Epithelial cell of esophagus (primary cell): ENCODE measurements around the gene SDHAF1.
A peak's percentile ranks its signal among the peaks of the same experiment; 100 is the strongest.

Source experiments
- DNase-seq: peaks from one replicate; pipeline ENCODE4 v3.0.0; 2010; ENCODE audit warnings: low read depth
- H3K4me3 ChIP-seq: 2 replicates; pipeline ENCODE4 v1.5.1; 2011; ENCODE audit warnings: mild to moderate bottlenecking, low read length, control low read depth
- CTCF ChIP-seq: IDR thresholded peaks from 2 replicates; pipeline ENCODE4 v1.5.1; 2011; ENCODE audit warnings: low read depth, mild to moderate bottlenecking, low read length, control low read depth, inconsistent platforms; ENCODE audit not compliant: insufficient read depth; ENCODE audit errors: missing control alignments

SDHAF1 gene

GRCh38 chr19:35993923-35994598 lies 927 bp upstream of the SDHAF1 start:
- peak overlapping the region; percentile 60 for H3K4me3 ChIP-seq
- no peak for TF ChIP-seq CTCF
- DNase-seq: no peak

DNA sequence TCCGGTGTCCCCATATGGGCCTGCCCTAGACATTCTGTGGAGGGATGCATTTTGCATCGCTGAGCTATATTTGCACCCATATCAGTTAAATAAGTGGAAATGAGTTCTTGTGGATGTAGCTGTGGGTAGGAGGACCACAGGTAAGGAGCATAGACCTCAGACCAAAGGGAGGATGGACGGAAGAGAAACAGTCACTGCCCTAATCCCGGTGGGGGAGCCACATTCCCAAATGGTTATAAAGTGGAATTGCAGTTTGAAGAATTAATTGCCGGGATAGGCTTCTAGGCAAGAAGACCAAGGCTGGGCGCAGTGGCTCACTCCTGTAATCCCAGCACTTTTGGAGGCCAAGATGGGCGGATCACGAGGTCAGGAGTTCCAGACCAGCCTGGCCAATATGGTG lies 1.8 kb downstream of the SDHAF1 start:
- no peak overlapping the region for H3K4me3 ChIP-seq
- no peak for TF ChIP-seq CTCF
- DNase-seq: no peak

DNA sequence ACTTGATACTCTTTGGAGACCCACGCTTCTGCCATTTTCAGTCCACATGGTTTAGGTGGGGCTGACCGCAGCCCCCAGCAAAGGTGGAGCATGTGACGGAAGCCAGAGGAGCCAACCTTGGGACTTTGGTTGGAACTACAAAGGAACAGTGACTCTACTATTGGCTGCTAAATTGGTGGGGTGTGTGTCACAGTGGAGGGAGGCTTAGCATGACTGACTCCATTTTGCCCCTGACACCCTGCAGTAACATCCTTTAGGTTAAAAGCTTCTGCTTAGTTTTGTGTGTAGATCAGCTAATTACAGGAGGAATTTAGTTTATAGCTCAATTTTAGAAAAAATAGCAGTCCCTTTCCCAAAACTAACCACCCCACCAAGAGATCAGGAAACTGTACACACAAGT lies 6.6 kb downstream of the SDHAF1 start:
- no peak for DNase-seq
- H3K4me3 ChIP-seq: no peak overlapping the region
- no peak for TF ChIP-seq CTCF

GRCh38 chr19:36003284-36003683 lies 8.3 kb downstream of the SDHAF1 start:
- no peak overlapping the region for H3K4me3 ChIP-seq
- TF ChIP-seq CTCF: no peak
- DNase-seq: no peak

- no peak for DNase-seq
- H3K4me3 ChIP-seq: no peak overlapping the region
- no peak for TF ChIP-seq CTCF
Measured at GRCh38 chr19:36006955-36007354, 12.0 kb downstream of the SDHAF1 start.

- peak within 1 kb of the TSS; percentile 56 for H3K4me3 ChIP-seq
- no peak for TF ChIP-seq CTCF
- DNase-seq: peak; percentile 41
Measured at GRCh38 chr19:36008336-36008978, 13.5 kb downstream of the SDHAF1 start, which contains the start of gene SYNE4. SYNE4 (minus strand) TSS chr19:36008813; CDS start chr19:36008681, 132 bp downstream.
